ENCODE measurements around the gene IL1RAP.

IL1RAP gene

GRCh38 chr3:190618330-190619030 is 104.6 kb downstream of the IL1RAP start:
- Histone ChIP-seq H3K79me1 (ENCODE audit: low read length) (no peaks in the 10 kb centered on the region), H3K4me1 (ENCODE audit: control insufficient read depth, low read depth, low read length) (no peaks in the 10 kb centered on the region)
- WGBS (ENCODE audit: extremely low coverage, insufficient coverage, low lambda C conversion rate): no CpG with 5 or more reads among the region's 8 CpGs

GRCh38 chr3:190619353-190619752 is 105.5 kb downstream of the IL1RAP start:
- Histone ChIP-seq H3K4ac (ENCODE audit: low read depth, low read length) (no peak overlapping the region), H2BK15ac (replicated peaks; ENCODE audit: low read depth) (no peak overlapping the region), H3K23ac (ENCODE audit: low read length) (no peak overlapping the region), H4K8ac (ENCODE audit: low read depth, low read length) (no peak overlapping the region), H3K4me3 (ENCODE audit: low read length) (no peak overlapping the region), H3K79me1 (ENCODE audit: low read length) (no peaks in the 10 kb centered on the region), H3K4me1 (ENCODE audit: control insufficient read depth, low read depth, low read length) (no peaks in the 10 kb centered on the region), H4K5ac (ENCODE audit: low read length) (no peak overlapping the region), H2BK120ac (ENCODE audit: low read depth, low read length) (no peak overlapping the region), H3K36me3 (ENCODE audit: control insufficient read depth, insufficient read depth, low read length) (no peaks in the 10 kb centered on the region), H2AK5ac (ENCODE audit: low read length) (no peak overlapping the region), H3K79me2 (ENCODE audit: control insufficient read depth, insufficient read depth, low read length) (no peaks in the 10 kb centered on the region), H3K27me3 (ENCODE audit: insufficient read depth, low read length, poor library complexity) (no peaks in the 10 kb centered on the region), H3K18ac (ENCODE audit: low read length) (no peak overlapping the region), H3K4me2 (ENCODE audit: low read length) (no peak overlapping the region), H3K56ac (ENCODE audit: low read length) (no peak overlapping the region), H3K27ac (ENCODE audit: low read depth, low read length) (no peak overlapping the region), H3K9ac (ENCODE audit: low read length) (no peak overlapping the region), H2BK5ac (ENCODE audit: low read length) (no peak overlapping the region)
- DNase-seq: no peak
- no CpG with 5 or more reads among the region's 5 CpGs for WGBS (ENCODE audit: extremely low coverage, insufficient coverage, low lambda C conversion rate)

More at GRCh38 chr3:190618330-190619030, 104.6 kb downstream of the IL1RAP start:
- no peak overlapping the region for H4K5ac ChIP-seq (ENCODE audit: low read length)
- H2BK120ac ChIP-seq (ENCODE audit: low read depth, low read length): no peak overlapping the region
- no peaks in the 10 kb centered on the region for H3K27me3 ChIP-seq (ENCODE audit: insufficient read depth, low read length, poor library complexity)
- no peak overlapping the region for H2BK15ac ChIP-seq (replicated peaks; ENCODE audit: low read depth)
- H3K79me2 ChIP-seq (ENCODE audit: control insufficient read depth, insufficient read depth, low read length): no peaks in the 10 kb centered on the region
- H3K27ac ChIP-seq (ENCODE audit: low read depth, low read length): no peak overlapping the region
- no peak overlapping the region for H4K8ac ChIP-seq (ENCODE audit: low read depth, low read length)
- no peaks in the 10 kb centered on the region for H3K36me3 ChIP-seq (ENCODE audit: control insufficient read depth, insufficient read depth, low read length)
- H3K18ac ChIP-seq (ENCODE audit: low read length): no peak overlapping the region
- no peak overlapping the region for H3K9ac ChIP-seq (ENCODE audit: low read length)
- DNase-seq: no peak
- H3K56ac ChIP-seq (ENCODE audit: low read length): no peak overlapping the region
- H3K4me2 ChIP-seq (ENCODE audit: low read length): no peak overlapping the region
- H3K4me3 ChIP-seq (ENCODE audit: low read length): no peak overlapping the region
- no peak overlapping the region for H3K23ac ChIP-seq (ENCODE audit: low read length)
- H2AK5ac ChIP-seq (ENCODE audit: low read length): no peak overlapping the region
- H3K4ac ChIP-seq (ENCODE audit: low read depth, low read length): no peak overlapping the region
- no peak overlapping the region for H2BK5ac ChIP-seq (ENCODE audit: low read length)

GRCh38 chr3:190619761-190620160 is 105.9 kb downstream of the IL1RAP start:
- no peak for DNase-seq
- Histone ChIP-seq H3K18ac (ENCODE audit: low read length) (no peak overlapping the region), H3K9ac (ENCODE audit: low read length) (no peak overlapping the region), H3K4me1 (ENCODE audit: control insufficient read depth, low read depth, low read length) (no peaks in the 10 kb centered on the region), H2BK120ac (ENCODE audit: low read depth, low read length) (no peak overlapping the region), H4K5ac (ENCODE audit: low read length) (no peak overlapping the region), H3K36me3 (ENCODE audit: control insufficient read depth, insufficient read depth, low read length) (no peaks in the 10 kb centered on the region), H3K27ac (ENCODE audit: low read depth, low read length) (no peak overlapping the region), H4K8ac (ENCODE audit: low read depth, low read length) (no peak overlapping the region), H3K4me2 (ENCODE audit: low read length) (no peak overlapping the region), H3K79me2 (ENCODE audit: control insufficient read depth, insufficient read depth, low read length) (no peaks in the 10 kb centered on the region), H3K27me3 (ENCODE audit: insufficient read depth, low read length, poor library complexity) (no peaks in the 10 kb centered on the region), H2BK15ac (replicated peaks; ENCODE audit: low read depth) (no peak overlapping the region), H3K23ac (ENCODE audit: low read length) (no peak overlapping the region), H3K4me3 (ENCODE audit: low read length) (no peak overlapping the region), H3K56ac (ENCODE audit: low read length) (no peak overlapping the region), H2AK5ac (ENCODE audit: low read length) (no peak overlapping the region), H3K79me1 (ENCODE audit: low read length) (no peaks in the 10 kb centered on the region), H2BK5ac (ENCODE audit: low read length) (no peak overlapping the region), H3K4ac (ENCODE audit: low read depth, low read length) (no peak overlapping the region)
- no CpG with 5 or more reads among the region's 2 CpGs for WGBS (ENCODE audit: extremely low coverage, insufficient coverage, low lambda C conversion rate)

- Histone ChIP-seq H3K27ac (ENCODE audit: low read depth, low read length) (no peak overlapping the region), H3K27me3 (ENCODE audit: insufficient read depth, low read length, poor library complexity) (no peaks in the 10 kb centered on the region), H3K36me3 (ENCODE audit: control insufficient read depth, insufficient read depth, low read length) (no peaks in the 10 kb centered on the region), H3K79me2 (ENCODE audit: control insufficient read depth, insufficient read depth, low read length) (no peaks in the 10 kb centered on the region), H3K79me1 (ENCODE audit: low read length) (no peaks in the 10 kb centered on the region), H3K4me2 (ENCODE audit: low read length) (no peak overlapping the region), H3K4me1 (ENCODE audit: control insufficient read depth, low read depth, low read length) (no peaks in the 10 kb centered on the region), H3K4me3 (ENCODE audit: low read length) (no peak overlapping the region), H2BK120ac (ENCODE audit: low read depth, low read length) (no peak overlapping the region), H2BK15ac (replicated peaks; ENCODE audit: low read depth) (no peak overlapping the region), H3K23ac (ENCODE audit: low read length) (no peak overlapping the region), H3K4ac (ENCODE audit: low read depth, low read length) (no peak overlapping the region), H3K9ac (ENCODE audit: low read length) (no peak overlapping the region), H2BK5ac (ENCODE audit: low read length) (no peak overlapping the region), H4K5ac (ENCODE audit: low read length) (no peak overlapping the region), H3K18ac (ENCODE audit: low read length) (no peak overlapping the region), H3K56ac (ENCODE audit: low read length) (no peak overlapping the region), H2AK5ac (ENCODE audit: low read length) (no peak overlapping the region), H4K8ac (ENCODE audit: low read depth, low read length) (no peak overlapping the region)
- WGBS (ENCODE audit: extremely low coverage, insufficient coverage, low lambda C conversion rate): no CpG with 5 or more reads among the region's 1 CpG
- DNase-seq: no peak
Measured at GRCh38 chr3:190620886-190621608, 107.2 kb downstream of the IL1RAP start.

GRCh38 chr3:190621927-190622326 is 108.0 kb downstream of the IL1RAP start:
- no peak overlapping the region for H2AK5ac ChIP-seq (ENCODE audit: low read length)
- no peaks in the 10 kb centered on the region for H3K27me3 ChIP-seq (ENCODE audit: insufficient read depth, low read length, poor library complexity)
- H2BK120ac ChIP-seq (ENCODE audit: low read depth, low read length): no peak overlapping the region
- H3K79me2 ChIP-seq (ENCODE audit: control insufficient read depth, insufficient read depth, low read length): no peaks in the 10 kb centered on the region
- H4K8ac ChIP-seq (ENCODE audit: low read depth, low read length): no peak overlapping the region
- WGBS (ENCODE audit: extremely low coverage, insufficient coverage, low lambda C conversion rate): no CpG with 5 or more reads among the region's 3 CpGs
- no peak overlapping the region for H3K23ac ChIP-seq (ENCODE audit: low read length)
- H3K79me1 ChIP-seq (ENCODE audit: low read length): no peaks in the 10 kb centered on the region
- H3K4me3 ChIP-seq (ENCODE audit: low read length): no peak overlapping the region
- no peak overlapping the region for H3K9ac ChIP-seq (ENCODE audit: low read length)
- no peaks in the 10 kb centered on the region for H3K36me3 ChIP-seq (ENCODE audit: control insufficient read depth, insufficient read depth, low read length)
- no peak overlapping the region for H3K4ac ChIP-seq (ENCODE audit: low read depth, low read length)
- no peak overlapping the region for H3K56ac ChIP-seq (ENCODE audit: low read length)
- no peak overlapping the region for H3K27ac ChIP-seq (ENCODE audit: low read depth, low read length)
- H3K4me1 ChIP-seq (ENCODE audit: control insufficient read depth, low read depth, low read length): no peaks in the 10 kb centered on the region
- H3K4me2 ChIP-seq (ENCODE audit: low read length): no peak overlapping the region
- H3K18ac ChIP-seq (ENCODE audit: low read length): no peak overlapping the region
- no peak overlapping the region for H2BK15ac ChIP-seq (replicated peaks; ENCODE audit: low read depth)
- H4K5ac ChIP-seq (ENCODE audit: low read length): no peak overlapping the region
- no peak for DNase-seq
- no peak overlapping the region for H2BK5ac ChIP-seq (ENCODE audit: low read length)

Measured in mesendoderm (in vitro differentiated cells).